HepG2 (cell line): Measurements from ENCODE around the gene TNRC18. TPM values are rescaled to one million over a fixed set of nuclear protein-coding genes. Genes with fewer than 3 reads are reported as not detected.
"Not testable (repeated sequence)": the region's sequence is repeated elsewhere in the genome, so short reads cannot be mapped to it uniquely, and the experiment has no call there.

ENCODE experiments used
- ATAC-seq: fragments of 200-7000 bp; cut with Tn5 transposase; 3 replicates; pipeline ENCODE4 v1.9.1; 2020; ENCODE audit warnings: mild to moderate bottlenecking, moderate library complexity
- BruUV-seq: library from RNA; stranded (reverse); fragments of 400-500 nt; replicated peaks from 2 replicates; lab custom pipeline; 2021; lab: Mats Ljungman, UMichigan
- CTCF ChIA-PET: fragments of 300-600 bp; formaldehyde crosslinking; extraction: SDS; loops from one replicate; lab custom pipeline; 2021; ENCODE audit warnings: low total read pairs, inconsistent platforms, low intra/inter-chr PET ratio; lab: Yijun Ruan, JAX
- POLR2A ChIA-PET: fragments of 350-600 bp; sonication (Branson Sonifier 250); formaldehyde crosslinking; loops from one replicate; lab custom pipeline; 2020; ENCODE audit warnings: antibody characterized with exemption, inconsistent platforms; lab: Yijun Ruan, JAX
- DNase-seq: peaks from one replicate; pipeline ENCODE4 v3.0.0-alpha.2; 2015; ENCODE audit warnings: low spot score
- FAIRE-seq: peaks from 3 replicates; lab custom pipeline; 2011; peaks lifted over from hg19 to GRCh38; lab: Jason Lieb, UNC
- H2AFZ ChIP-seq: one replicate; pipeline ENCODE4 v1.6.1; 2011; ENCODE audit warnings: low read length, inconsistent platforms
- H3K27ac ChIP-seq: fragments of 300-600 bp; 3 replicates; pipeline ENCODE4 v1.8.0; 2011; ENCODE audit warnings: mixed run types, mild to moderate bottlenecking, mixed read lengths, low read length, inconsistent platforms; ENCODE audit not compliant: insufficient read depth; ENCODE audit errors: extremely low read length
- H3K27me3 ChIP-seq, 2 experiments: fragments of 200-600 bp in 1 of 2; 2 replicates in 1 of 2; 3 replicates in 1 of 2; pipeline versions ENCODE4 v1.6.0 to v1.8.0; 2011; ENCODE audit warnings: low read length in 2 of 2, mild to moderate bottlenecking in 2 of 2, moderate library complexity in 2 of 2, inconsistent platforms in 1 of 2; ENCODE audit not compliant: insufficient read depth in 2 of 2, control insufficient read depth in 1 of 2
- H3K36me3 ChIP-seq, 2 experiments: fragments of 200-600 bp in 1 of 2; replicated peaks in 1 of 2; 2 replicates in 1 of 2; 3 replicates in 1 of 2; pipeline versions ENCODE4 v1.5.1 to v1.8.0; 2011; ENCODE audit warnings: low read length in 2 of 2, inconsistent platforms in 1 of 2; ENCODE audit not compliant: insufficient read depth in 2 of 2, control insufficient read depth in 1 of 2
- H3K4me1 ChIP-seq: 2 replicates; pipeline ENCODE4 v1.5.1; 2012; ENCODE audit warnings: low read length, inconsistent platforms; ENCODE audit not compliant: insufficient read depth
- H3K4me2 ChIP-seq: 2 replicates; pipeline ENCODE4 v1.6.0; 2011; ENCODE audit warnings: low read depth, low read length, inconsistent platforms
- H3K4me3 ChIP-seq, 3 experiments: fragments of 200-600 bp in 1 of 3; sonication (generic), shearing (Covaris generic) in 1 of 3; replicated peaks in 1 of 3; 2 replicates each; pipeline ENCODE4 v1.5.1; 2011 to 2016; ENCODE audit warnings: low read length in 3 of 3, inconsistent platforms in 2 of 3, low read depth in 2 of 3, mild to moderate bottlenecking in 2 of 3, control low read depth in 1 of 3, mixed read lengths in 1 of 3; ENCODE audit not compliant: insufficient read depth in 1 of 3
- H3K79me2 ChIP-seq: one replicate; pipeline ENCODE4 v1.6.1; 2011; ENCODE audit warnings: low read length, inconsistent platforms; ENCODE audit not compliant: insufficient read depth
- H3K9ac ChIP-seq: 2 replicates; pipeline ENCODE4 v1.6.0; 2011; ENCODE audit warnings: mild to moderate bottlenecking, low read depth, low read length, inconsistent platforms; ENCODE audit not compliant: insufficient read depth
- H3K9me3 ChIP-seq: 2 replicates; pipeline ENCODE4 v1.5.1; 2012; ENCODE audit warnings: mild to moderate bottlenecking, low read length
- H4K20me1 ChIP-seq: 2 replicates; pipeline ENCODE4 v1.6.0; 2011; ENCODE audit warnings: inconsistent platforms, mild to moderate bottlenecking, low read length, moderate library complexity; ENCODE audit not compliant: insufficient read depth
- ZNF329 ChIP-seq: sonication (generic); formaldehyde crosslinking; IDR thresholded peaks from 2 replicates; pipeline ENCODE4 v1.9.0; 2021; ENCODE audit warnings: low read depth, mild to moderate bottlenecking, missing genetic modification reagents
- WGBS: methylation state at CpG from one replicate; pipeline ENCODE4 v1.1.6; 2017; ENCODE audit warnings: low lambda C conversion rate; 5-methylcytosine and 5-hydroxymethylcytosine counted together
- in situ Hi-C: cut with HindIII; loops from 2 replicates; pipeline ENCODE4 v1.10.0; 2017; ENCODE audit warnings: low pct_unique_long_range_greater_than_20kb; ENCODE audit not compliant: extremely low pct_ligation_motif_present
- intact Hi-C: fragments of 100-400 bp; cut with micrococcal nuclease; formaldehyde crosslinking; loops from one replicate; pipeline ENCODE4 v1.10.0; 2022; ENCODE audit not compliant: unreplicated experiment
- polyA plus RNA-seq, 8 experiments: library from polyadenylated mRNA; depleted of rRNA in 3 of 8; stranded (reverse) in 7 of 8; unstranded in 1 of 8; fragments of >200 nt; fragmentation: Illumina TruSeq in 4 of 8; extraction: Trizol in 4 of 8; gene quantifications; 2 replicates each; pipeline versions ENCODE4 v1.2.1 to v1.2.3, GENCODE V29; 2011 to 2016; ENCODE audit warnings: low read depth in 4 of 8, missing spikeins in 1 of 8, mixed read lengths in 1 of 8; ENCODE audit not compliant: insufficient read depth in 1 of 8
- total RNA-seq, 5 experiments: library from RNA; depleted of rRNA; stranded (reverse); fragments of >200 nt; fragmentation: Illumina TruSeq; extraction: Trizol; gene quantifications; 2 replicates each; pipeline ENCODE4 v1.2.3, GENCODE V29; 2016; ENCODE audit warnings: low read depth in 1 of 5

TNRC18 gene
- total and polyA plus RNA-seq, 2 of the 13 experiments (the other 11 are each of a cell fraction or from before 2014, with no cell fraction given) = 11.7 to 17.4 TPM

DNA sequence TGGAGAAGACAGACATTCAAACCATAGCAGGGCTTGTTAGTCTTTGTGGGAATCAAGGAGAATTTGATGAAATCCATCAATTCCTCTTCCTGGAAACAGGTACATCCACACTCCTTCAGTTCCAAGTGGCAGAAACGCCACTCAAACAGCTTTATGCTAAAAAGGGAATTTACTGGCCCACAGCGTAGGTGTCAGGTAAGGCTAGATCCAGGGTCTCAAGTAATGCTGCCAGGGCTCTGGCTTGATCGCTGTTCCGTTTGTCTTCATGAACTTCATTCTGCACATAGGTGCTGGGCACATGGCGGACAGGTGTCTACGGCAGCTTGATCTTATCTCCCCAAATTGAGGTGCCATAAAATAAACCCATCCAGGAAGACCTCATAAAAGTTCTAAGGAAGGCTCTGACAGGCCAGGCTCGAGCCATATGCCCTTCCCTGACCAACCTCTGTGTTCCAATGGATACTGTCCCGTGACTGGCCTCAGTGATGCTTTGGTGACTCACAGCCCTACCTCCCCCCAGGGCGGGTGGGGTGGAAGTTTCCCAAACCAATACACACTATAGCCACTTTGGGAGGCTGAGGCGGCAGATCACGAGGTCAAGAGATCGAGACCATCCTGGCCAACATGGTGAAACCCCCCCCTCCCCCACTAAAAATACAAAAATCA is 153.5 kb downstream of the TNRC18 start:
- H3K4me2 ChIP-seq = not testable (repeated sequence)
- peak; percentile 92 for TF ChIP-seq ZNF329
- TF ChIP-seq, all 625 proteins: peak for 1; not testable (repeated sequence) for 624
- H3K27ac ChIP-seq, H3K36me3 ChIP-seq, FAIRE-seq, in situ Hi-C loops, H4K20me1 ChIP-seq, POLR2A ChIA-PET, H2AFZ ChIP-seq, H3K79me2 ChIP-seq, CTCF ChIA-PET, H3K9ac ChIP-seq, intact Hi-C loops, ATAC-seq, H3K9me3 ChIP-seq, H3K27me3 ChIP-seq, H3K4me3 ChIP-seq, DNase-seq, BruUV-seq: not testable (repeated sequence)
- WGBS = 61% methylated on average over 8 of the region's 12 CpGs
- H3K4me1 ChIP-seq = peaks cover 19% of the 10 kb centered on the region

- H3K4me1 ChIP-seq, POLR2A ChIA-PET, H3K9me3 ChIP-seq, intact Hi-C loops, H3K79me2 ChIP-seq, H4K20me1 ChIP-seq, H3K4me3 ChIP-seq, CTCF ChIA-PET, in situ Hi-C loops, H2AFZ ChIP-seq, H3K27ac ChIP-seq, H3K9ac ChIP-seq, ATAC-seq, DNase-seq, H3K27me3 ChIP-seq, FAIRE-seq, H3K4me2 ChIP-seq, H3K36me3 ChIP-seq, BruUV-seq: not testable (repeated sequence)
- 62% methylated on average over 8 of the region's 8 CpGs for WGBS
Measured at GRCh38 chr7:5267829-5268228, 155.8 kb downstream of the TNRC18 start.
